ENCODE results near the gene MLST8.

- TF ChIP-seq, protein P1, sequence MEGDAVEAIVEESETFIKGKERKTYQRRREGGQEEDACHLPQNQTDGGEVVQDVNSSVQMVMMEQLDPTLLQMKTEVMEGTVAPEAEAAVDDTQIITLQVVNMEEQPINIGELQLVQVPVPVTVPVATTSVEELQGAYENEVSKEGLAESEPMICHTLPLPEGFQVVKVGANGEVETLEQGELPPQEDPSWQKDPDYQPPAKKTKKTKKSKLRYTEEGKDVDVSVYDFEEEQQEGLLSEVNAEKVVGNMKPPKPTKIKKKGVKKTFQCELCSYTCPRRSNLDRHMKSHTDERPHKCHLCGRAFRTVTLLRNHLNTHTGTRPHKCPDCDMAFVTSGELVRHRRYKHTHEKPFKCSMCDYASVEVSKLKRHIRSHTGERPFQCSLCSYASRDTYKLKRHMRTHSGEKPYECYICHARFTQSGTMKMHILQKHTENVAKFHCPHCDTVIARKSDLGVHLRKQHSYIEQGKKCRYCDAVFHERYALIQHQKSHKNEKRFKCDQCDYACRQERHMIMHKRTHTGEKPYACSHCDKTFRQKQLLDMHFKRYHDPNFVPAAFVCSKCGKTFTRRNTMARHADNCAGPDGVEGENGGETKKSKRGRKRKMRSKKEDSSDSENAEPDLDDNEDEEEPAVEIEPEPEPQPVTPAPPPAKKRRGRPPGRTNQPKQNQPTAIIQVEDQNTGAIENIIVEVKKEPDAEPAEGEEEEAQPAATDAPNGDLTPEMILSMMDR (IDR thresholded peaks at IDR 0.05; ENCODE audit: low read depth, low read length, missing input control) = no peak
- no peak for TF ChIP-seq REST (IDR thresholded peaks at IDR 0.05)
- no peak for TF ChIP-seq HNF4G (IDR thresholded peaks at IDR 0.05)
- no peak for TF ChIP-seq TAF1 (conservative IDR thresholded peaks at IDR 0.05)
- TF ChIP-seq, protein P2, sequence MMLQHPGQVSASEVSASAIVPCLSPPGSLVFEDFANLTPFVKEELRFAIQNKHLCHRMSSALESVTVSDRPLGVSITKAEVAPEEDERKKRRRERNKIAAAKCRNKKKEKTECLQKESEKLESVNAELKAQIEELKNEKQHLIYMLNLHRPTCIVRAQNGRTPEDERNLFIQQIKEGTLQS (IDR thresholded peaks at IDR 0.05) = no peak
- TF ChIP-seq ZBTB33 (IDR thresholded peaks at IDR 0.05) = no peak
- no peak for TF ChIP-seq YY1 (IDR thresholded peaks at IDR 0.05)
Observed at GRCh38 chr16:2187212-2187611, 18.0 kb upstream of the MLST8 start.

Measured in liver (tissue), 3 donors.